ENCODE measurements around the gene PIR.

PIR gene

DNA sequence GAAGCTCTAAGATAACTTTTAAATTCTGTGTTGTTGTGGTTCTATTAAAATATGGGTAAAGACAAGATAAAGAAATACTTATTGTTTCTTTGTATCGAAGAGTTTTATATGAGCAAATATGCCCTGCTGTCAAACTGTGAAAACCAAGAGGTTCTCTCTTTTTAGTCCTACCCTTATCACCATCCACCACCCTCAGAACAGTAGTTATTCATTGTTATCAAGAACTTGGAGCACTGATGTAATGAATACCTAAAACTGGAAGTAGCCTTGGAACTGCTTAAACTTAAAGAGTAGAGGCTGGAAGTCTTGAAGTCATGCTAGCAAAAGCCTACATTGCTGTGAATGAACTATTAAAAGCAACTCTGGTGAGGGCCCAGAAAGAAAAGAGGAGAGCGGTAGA lies 9.2 kb downstream of the PIR start:
- DNase-seq = no peak

DNA sequence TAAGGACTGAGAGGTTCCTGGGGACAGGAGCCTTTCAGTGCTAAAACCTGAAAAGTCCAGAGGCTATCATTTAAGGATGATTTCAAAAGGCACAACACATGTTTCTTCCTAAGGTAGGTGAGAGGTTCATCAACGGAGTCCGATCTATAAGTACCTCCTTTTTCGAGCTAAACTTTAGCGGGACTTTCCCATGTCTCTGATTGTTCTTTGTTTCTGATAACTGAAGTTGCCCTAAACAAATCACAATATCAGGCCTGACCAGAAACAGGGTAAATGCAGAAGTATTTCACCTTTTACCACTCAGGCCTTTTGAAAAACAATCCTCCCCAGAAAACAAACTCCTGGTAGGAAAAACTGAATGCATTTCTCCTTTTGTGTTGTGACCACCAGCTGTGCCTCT lies 17.6 kb downstream of the PIR start:
- no peak for DNase-seq

DNA sequence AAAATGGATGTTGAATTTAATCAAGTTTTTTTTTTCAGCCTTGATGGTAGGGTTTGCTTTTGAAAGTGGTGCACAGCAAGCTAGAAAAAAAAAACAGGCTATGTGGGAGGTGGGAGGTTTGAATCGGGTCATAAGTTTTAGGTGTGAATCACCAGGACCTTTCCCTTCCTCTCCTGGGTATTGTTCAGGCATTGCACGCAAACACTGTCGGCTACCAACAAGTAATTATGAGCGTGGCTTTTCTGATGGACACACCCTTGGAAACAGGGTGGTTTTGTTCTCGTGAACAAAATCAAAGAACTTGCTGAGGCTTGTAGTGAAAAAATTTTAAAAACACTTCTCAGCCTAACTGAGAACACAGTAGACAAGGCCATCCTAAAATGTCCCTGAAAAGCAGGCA lies 18.1 kb downstream of the PIR start:
- DNase-seq = no peak

DNA sequence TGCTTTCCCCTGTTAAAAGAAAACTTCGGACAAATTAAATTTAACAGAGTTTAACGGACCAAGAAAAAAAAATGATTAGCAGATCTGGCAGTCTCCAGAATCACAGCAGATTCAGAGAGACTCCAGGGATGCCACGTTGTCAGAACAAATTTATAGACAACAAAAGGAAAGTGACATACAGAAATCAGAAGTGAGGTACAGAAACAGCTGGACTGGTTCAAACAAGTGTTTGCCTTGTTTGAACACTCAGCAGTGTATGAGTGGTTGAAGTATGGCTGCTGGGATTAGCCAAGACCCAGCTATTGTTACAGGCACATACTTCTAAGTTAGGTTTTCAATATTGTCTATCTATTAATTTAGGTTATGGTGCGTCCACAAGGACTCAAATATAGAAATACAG lies 19.1 kb downstream of the PIR start:
- DNase-seq = no peak

DNA sequence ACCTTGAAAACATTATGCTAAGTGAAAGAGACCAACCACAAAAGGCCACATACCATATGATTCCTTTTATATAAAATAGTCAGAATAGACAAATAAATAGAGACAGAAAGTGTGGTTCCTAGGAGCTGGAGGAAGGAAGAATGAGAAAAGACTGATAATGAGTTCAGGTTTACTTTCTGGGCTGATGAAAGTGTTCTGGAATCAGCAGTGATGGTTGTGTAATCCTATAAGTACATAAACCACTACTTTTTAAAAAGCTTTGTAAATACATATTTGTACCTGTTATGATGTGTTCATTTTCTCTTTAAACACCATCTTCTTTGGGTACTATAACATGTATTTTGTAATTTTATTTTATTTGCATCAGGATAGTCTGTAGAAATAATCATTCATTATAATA lies 20.6 kb downstream of the PIR start:
- DNase-seq = no peak

DNA sequence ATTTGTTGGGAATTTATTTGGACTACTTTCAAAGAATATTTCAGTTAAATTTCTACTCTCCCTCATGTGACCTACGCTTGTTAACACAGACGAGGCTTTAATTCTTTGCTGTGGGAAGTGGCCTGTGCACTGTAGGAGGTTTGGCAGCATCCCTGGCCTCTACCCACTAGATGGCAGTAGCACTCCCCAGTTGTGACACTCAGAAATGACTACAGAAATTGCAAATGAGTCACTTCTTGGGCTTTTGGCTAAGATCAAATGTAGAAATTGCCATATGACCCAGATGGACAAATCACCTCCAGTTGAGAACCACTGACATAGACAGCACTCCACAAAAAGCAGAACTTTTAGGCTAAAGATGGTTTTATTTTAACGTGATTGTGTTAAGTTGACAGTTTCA lies 22.1 kb downstream of the PIR start:
- DNase-seq = peak in 9 of 14 donors; percentile 1 to 36 (median 24)

DNA sequence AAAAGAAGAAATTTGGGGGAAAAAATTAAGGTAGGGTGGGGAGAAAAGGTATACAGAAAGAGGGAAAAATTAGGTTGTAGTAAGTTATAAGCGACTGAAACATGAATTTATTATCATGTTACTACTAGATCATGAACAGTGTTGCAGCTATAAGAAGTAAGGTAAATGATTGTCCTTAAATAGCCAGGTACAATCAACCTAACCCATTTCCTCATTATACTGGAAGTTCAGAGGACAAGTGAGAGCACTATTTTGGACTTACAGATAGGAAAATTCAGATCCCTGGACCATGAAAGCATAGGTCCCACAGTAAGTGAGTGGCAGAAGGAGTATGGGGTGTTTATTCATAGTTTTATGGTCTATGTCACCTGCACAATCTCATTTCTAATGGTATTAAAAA lies 23.5 kb downstream of the PIR start:
- no peak for DNase-seq

DNA sequence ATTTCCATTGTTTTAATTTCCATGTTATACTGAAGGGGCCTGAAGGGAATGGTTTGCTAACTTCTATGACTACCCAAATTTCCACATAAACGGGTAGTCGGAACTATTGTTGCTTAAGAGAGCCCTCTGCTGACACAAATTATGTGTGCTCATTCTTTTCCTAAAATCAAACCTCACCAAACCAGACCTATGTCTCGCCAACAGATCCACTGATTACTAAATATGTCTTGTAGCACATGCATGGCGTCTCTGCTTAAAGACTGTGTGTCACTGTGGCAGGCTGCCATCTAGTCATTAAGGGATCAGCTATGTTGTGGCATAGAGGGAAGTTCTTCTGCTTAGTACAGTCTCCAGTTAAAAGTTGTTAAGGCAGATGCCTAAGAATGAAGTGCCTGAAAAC lies 25.1 kb downstream of the PIR start:
- DNase-seq = peak in 2 of 14 donors; percentile 1 to 11

DNA sequence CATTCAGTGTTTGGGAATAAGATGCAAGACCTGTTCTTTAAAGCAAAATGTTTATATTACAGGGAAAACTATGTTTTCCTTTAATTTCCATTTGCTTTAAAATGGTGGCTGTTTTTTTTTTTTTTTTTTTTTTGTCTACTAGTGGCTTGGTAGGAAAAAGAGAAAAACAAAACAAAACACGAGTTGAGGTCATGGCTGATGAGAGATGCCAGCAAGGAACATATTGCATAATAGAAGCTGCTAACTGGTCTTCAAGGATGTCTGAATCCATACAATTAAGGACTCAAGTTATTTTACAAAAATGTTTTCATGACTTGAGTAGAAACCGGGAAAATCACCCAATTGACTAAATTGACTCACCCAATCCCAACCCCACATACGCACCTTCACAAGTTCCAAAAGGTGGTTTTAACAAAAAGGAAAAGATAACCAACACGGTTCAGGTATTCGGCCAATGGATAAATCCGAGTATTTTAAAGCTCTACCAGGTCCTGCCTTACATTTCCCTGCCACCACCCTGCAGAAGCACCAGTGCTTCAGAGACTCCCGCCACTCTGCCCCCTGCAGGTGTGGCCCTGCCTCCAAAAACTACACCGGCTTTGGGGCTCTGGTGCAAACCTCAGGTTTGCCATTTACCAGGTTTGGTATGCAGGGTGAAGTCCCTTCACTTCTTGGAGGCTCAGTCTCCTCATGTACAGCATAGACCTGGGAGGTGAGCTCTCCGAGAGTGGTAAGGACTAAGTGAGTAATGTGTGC lies 27.1 kb downstream of the PIR start:
- DNase-seq = no peak

DNA sequence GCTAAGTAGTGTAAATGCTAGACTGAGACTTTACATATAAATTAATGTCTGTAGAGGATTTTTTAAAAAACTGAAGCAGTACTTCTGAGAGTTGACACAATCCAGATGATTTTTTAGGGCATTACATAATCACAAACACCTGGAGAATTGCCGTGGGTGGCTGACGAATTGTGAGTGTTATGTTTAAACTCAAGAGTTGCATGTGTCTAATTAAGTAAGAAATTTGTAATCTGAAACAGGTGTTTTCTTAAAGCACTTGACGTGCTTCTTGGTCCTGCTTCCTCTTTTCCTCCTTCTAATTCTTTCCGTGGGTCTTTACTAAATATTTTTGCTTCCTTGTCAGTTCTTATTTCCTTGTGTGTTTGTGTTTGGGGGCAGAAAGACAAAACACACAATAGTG lies 27.8 kb downstream of the PIR start:
- DNase-seq = no peak

DNA sequence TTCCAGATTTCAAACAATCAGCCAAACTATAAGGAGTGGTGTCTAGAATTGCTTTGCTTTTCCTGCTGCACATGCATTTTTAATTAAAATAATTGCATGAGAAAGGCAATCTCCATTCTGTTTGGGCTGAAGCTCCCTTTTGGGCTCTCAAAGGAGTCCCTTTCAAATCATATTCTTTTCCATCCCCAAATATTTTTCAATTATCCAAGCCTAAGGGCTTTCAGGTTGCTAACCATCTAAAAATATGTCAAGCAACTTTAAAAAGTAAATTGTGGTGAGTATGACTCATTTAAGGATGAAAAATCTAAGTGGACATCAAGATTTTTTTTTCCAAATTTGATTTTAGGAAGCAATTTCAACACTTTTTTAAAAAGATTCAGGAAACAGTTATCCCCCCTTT lies 28.4 kb downstream of the PIR start:
- DNase-seq = no peak

DNA sequence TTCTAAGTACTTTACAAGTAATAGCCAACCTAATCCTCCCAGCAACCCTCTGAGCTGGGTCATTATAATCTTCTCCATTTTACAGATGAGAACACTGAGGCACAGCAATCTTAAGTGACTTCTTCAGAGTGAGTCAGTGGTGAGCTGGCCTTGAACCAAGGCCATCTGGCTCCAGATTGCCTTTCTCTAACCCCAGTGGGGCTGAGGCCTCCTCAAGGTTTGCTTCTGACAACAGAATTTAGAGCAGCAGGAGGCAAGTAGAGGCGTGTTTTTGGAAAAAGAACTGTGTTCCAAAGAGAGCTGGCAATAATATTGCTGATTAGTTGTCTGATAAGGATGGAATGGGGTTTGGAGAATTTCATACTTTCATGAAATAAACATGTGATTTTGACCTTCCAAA lies 41.2 kb downstream of the PIR start:
- DNase-seq = no peak

DNA sequence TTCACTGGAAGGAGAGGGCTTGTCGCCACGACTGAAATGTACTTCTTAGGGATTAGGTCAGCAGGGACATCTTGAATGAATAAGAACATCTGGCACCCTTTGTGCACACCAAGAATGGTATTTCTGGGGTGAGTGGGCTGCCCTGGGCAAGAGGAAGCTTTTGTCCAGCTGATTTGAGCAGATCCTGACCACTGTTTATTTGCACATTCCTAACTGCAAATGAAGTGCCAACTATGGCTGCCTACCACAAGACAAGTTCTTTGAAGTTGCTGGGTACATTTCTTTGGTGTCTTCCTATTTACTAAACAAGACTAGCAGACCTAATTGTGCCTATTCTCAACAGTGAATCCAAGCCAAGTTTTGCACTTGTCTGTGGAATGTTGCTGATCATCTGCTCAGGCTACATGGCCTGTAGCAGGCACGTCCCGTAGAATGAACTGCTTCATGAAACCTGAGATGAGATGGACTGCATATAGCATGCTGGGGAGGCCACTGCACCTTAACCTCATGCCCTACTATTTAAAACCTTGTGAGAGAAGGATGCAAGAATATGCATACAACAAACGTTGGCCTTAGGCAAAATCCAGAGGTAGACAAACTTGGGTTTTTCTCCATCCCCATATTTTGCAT lies 45.0 kb downstream of the PIR start:
- DNase-seq = no peak

DNA sequence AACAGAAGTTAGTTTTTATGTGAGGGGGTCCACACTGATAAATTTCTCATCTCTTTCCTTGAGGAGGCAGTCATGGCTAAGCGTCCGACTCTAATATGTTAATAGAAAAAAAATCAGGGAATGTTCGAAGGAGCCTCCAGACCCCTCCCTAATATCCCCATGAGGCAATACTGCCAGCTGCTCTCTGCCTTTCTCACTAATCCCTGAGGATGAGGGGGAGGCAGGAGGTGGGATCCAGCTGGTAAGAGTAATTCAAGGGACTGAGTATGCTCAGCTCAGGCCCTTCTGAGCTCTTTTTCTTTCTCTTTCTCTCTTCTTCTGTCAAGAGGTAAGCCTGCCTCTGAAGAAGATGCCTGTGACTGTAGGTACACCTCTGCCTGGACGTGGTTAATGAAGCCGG lies 51.7 kb downstream of the PIR start:
- no peak for DNase-seq

DNA sequence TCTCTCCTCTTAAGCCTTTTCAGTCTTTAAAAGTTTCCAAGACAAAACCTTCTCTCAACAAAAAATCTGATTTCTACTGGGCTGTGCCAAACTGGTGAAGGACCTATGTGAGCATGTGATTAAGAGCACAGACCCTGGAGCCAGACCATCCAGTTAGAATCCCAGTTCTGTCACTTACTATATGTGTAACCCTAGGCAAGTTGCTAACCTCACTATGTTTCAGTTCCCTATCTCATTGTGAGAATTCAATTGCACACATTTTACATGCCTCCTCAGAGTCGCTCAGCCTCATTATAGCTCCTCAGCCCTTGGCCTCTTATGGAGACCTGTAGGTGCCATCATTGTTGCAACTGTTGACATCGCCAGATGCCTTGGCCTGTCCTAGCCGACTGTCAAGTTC lies 54.8 kb downstream of the PIR start:
- no peak for DNase-seq

DNA sequence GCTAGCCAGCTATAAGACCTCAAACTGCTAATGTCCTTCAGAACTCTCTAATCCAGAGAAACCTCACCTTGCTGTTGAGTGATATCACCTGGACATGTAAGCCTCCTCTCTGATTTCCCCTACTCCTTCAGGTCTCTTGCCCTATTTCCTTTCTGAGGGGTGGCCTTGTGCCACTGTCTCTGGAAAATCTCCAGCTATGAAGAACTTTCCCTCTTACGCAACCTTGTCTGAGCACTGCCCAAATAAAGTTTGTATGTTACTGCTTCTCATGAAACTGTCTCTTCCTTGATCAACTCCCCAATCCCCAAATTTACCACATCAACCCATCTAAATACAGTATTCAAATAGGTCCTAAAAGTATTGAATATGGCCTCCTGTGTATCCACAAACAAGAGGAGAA lies 55.4 kb downstream of the PIR start:
- DNase-seq = no peak

DNA sequence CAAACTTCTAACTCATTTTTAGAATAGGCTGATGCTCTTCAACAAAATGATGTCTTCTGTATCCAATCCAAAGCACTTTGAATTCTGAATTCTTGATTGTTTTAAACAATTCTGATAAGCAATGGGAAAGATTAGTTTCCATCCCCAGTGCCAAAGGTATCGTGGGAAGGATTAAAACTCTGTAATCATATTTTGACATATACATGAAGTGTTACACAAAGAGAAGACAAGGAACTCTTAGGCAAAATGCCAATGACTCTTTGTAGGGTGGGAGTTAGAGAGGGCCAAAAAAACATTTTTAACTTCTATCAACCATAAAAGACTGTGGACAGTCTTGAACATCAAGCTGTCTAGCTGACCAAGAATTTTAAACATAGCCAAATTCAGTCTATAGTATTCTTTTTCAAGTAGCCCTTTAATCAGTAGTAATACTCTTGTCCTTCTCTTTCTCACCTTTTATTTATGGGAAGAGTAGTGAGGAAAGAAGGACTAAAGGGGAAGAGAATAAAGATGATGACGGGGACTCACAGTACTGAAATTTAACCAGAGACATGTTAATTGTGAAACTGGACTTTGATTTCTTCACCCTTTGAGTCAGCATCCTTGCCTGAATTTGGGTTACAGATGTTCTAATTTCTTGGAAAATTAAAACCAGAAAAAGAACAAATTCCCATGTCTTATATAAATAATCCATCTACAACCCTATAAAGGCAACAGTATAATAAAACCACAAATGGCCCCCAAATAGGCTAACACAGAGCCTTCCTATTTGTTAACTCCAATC lies 57.1 kb downstream of the PIR start:
- DNase-seq = no peak

DNA sequence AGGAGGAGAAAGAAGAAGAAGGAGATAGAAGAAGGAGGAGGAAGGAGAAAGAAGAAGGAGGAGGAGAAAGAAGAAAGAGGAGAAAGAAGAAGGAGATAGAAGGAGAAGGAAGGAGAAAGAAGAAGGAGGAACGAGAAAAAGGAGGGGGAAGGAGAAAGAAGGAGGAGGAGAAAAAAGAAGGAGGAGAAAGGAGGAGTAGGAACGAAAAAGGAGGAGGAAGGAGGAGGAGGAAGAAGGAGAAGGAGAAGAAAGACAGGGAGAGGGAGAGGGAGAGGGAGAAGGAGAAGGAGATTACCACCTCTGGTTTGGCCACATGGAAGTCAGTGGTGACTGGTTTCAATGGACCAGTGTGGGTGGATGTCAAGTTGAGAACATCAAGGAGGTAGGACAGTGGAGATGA lies 58.9 kb downstream of the PIR start:
- no peak for DNase-seq

DNA sequence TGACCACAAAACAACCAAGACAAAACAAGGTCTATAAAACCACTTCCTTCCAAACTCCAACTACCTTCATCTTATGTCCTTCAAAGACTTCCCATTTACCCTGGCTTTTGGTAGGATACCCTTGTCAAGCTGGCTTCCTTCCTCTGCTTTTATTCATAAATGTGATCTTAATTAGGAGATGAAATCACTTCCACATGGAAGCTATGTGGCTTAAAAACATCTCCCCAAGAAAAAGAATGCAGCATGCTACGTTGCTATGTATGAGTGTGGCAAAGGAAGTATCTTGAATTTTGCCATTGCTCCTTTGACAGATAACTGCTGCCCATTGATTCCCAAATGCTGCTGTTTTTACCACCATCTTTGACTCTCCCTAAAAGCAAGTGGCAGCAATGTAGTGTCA lies 62.5 kb downstream of the PIR start:
- DNase-seq = no peak

DNA sequence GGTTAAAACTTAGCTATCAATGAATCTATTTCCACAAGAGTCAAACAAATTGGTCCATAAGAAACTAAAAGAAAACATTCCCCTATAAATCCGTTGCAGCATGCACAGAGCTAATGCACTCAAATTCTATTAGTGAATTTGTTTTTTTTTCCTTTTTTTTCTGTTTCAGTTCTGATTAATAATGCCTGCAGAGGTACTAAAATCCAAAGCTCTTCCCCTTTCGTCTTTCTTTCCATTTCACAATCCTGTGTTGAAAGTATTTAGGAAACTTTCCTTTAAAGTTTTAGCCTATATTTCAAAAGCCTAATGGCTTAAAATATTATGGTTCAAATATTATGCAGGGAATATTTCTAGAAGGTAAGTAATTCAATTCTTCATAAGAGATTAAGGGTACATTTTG lies 63.1 kb downstream of the PIR start:
- DNase-seq = no peak

DNA sequence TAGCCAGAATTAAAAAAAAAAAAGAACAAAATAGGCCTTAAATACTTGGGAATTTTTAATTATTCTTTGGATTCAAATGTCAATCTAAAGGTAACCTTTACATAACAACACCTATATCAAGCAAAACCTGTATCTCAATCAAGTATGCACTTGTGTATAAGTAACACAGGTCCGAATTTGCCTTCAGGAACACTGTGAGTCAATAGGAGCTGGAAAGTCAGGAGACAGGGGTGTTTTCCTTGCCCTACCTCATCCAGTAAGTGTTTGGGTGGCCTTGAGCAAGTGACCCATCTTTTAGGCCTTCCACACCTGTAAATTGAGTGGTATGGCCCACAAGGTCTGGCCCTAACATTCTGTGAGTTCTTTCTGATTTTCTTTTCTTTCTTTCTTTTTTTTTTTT lies 68.1 kb downstream of the PIR start:
- DNase-seq = no peak

DNA sequence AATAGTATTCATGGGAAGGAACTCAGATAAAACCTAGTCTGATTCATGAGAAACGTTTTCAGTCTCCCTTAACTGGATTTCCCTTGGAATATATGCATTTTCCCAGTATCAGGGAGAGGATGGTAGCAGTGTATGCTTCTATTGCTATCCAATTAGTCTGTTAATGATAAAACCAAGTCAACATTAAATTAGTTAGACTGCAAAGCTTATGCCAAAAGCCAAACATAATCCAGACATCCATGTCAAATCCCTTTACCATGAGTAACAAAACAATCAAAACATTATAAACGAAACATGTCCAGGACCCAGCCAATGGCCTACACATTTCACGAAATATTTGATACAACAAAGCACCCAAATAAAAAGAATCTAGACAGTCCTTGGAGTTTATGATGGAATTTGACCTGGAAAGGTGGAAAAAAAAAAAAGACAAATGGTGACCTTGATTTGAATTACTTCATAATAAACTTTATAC lies 74.4 kb downstream of the PIR start:
- no peak for DNase-seq

DNA sequence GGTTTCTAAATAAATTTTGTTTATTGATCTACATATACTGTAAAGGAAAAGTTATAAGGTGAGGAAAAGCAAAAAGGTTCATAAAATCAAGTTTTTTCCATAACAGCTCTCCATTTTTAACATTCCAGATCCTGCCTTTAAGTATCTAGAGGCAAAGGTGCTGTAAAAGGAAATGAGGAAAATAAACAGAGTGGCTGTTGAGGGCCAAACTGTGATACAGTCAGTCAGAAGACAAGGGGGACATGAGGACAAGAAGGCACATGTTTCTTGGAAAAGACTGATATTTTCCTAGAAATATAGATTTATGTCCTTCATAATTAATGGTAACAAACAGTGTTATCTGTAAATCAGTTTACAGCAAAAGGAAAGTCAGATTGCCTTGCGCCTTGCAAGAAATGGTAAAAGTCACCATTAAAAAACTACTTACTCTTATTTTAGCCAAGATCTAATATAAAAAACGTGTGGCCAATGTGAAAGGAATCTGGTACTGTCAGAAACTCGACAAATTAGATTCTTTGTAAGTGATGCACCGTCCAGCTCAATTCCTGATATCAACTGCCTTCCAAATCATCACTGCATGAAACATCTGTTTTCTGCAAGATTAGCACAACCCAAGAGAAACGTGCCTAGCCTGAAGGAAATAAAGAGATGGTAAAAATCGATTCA lies 75.0 kb downstream of the PIR start:
- no peak for DNase-seq
